Stimulated activated CD8-positive, alpha-beta memory T cell treated with anti-CD3 and anti-CD28 coated beads, Interleukin-15, amount 100 ng/mL, for 24 hours (primary cell): Measurements from ENCODE around the gene MAPK8IP1.
"Not testable (repeated sequence)": the region's sequence is repeated elsewhere in the genome, so short reads cannot be mapped to it uniquely, and the experiment has no call there.

Source experiments
- DNase-seq: peaks from one replicate; pipeline ENCODE4 v3.0.0-alpha.2; 2020; ENCODE audit warnings: low read depth

The MAPK8IP1 gene

DNA sequence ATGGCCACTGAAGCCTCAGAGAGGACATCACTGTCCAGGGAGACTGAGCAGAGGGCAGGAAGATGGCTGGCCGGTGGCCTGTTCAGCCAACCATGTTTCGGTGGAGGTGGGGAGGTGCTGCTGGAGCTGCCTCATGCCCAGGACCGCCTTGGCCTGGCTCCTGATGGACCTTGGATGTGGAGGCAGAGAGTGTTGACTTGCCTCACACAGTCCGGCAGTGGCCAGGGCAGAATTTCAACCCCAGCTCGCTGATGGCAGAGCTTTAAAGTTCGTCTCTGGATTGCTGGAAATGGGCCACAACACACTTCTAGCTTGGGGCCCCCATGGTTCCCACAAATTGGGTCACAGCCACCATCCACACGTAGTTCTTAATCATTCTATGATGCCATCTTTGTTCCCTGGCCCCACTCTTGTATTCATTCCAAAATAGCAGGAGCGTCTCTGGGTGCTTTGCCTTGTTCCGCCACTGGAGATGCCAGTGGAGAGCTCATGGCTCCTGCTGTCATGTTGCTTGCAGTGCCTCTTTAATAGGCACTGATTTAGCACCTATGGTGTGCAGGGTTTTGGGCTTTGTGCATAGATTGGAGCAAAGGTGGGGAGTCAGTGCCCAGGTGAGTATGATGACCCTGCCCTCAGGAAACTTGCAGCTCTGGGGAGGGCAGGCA, 5.6 kb downstream of the MAPK8IP1 start:
- DNase-seq: no peak

DNA sequence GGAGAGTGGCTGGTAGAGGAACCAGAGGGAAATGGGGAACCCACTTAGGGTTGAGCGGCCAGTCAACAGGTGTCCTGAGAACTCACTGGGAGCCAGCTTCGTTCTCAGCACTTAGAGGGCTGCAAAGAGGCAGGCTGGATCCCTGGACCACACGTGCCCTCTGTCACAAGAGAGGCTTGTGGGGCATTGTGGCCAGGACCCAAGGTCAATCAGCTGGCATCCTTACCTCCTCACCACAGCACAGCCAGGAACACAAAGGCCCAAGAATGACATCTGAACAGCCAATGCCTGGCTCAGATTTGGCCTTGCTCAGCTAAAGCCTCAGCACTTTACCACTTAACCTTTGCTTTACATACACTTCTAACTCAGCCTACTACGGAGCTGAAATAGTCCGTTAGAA, 7.4 kb downstream of the MAPK8IP1 start:
- no peak for DNase-seq

GRCh38 chr11:45894555-45895247, 9.2 kb downstream of the MAPK8IP1 start:
- DNase-seq: no peak

DNA sequence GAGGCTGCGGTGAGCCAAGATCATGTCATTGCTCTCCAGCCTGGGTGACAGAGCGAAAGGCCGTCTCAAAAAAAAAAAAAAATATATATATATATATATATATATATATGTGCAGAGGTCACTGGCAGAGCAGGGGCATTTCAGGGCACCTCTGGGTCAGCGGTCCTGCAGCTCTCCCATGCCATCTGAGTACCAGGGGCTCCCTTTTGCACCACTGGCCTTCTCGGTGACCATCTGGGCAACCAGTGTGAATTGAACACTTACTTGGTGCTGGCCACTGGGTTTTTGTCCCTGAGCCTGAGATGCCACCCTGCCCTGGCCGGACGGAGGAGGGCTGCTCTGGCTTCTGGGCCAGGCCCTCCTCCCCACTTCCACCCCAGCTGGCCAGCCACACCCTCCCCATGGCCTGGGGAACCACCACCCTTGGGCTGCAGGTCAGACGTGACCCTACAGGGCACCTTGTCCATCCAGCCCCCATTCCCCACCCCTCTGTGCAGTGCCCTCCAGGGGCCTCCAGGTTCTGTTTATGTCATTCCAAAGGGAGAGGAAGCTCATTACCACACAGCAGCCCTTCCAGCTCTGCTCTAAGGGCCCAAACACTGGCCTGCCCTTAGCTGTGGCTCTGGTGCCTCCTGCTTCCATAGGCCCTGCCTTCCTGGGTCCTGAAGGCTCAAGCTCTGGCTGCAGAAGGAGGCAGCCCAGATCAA, 10.3 kb downstream of the MAPK8IP1 start:
- no peak for DNase-seq

- no peak for DNase-seq
Measured at GRCh38 chr11:45896422-45896984, 11.1 kb downstream of the MAPK8IP1 start.

DNA sequence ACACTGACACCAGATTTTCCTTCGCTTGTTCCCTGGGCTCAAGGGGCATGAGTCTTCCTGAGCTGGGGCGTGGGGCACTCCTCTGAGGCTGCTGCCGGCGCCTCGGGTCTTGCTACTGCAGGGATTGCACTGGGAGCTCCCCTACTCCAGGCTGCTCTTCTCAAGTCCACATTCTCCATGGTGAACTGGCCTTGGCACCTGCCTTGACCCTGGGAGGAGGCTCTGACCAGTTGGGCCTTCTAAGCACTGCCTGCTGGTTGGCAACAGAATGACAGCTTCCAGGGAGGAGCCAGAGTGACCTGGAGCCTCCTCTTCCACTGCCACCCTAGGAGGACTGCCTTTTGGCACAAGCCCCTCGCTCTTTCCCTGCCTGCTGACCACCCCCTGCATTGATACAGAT, 12.1 kb downstream of the MAPK8IP1 start:
- no peak for DNase-seq

DNA sequence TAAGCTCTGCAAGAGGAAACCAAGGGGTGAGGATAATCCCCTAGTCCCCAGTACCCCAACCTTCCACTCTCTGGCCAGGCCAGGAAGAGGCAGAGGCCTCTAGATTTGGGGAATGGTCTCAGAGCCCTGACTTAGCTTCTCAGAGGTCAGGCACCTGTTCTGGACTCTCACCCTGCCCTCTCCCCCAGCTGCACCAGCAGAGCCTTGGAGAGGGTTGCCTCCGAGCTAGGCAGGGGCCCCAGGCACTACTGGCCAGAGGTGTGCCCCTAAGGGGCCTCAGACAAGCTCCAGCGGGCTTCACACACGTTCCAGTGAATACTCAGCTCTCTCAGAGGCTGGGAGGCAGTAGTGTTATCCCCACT, 13.6 kb downstream of the MAPK8IP1 start:
- no peak for DNase-seq

- peak; percentile 46 for DNase-seq
Measured at GRCh38 chr11:45899448-45900174, 14.2 kb downstream of the MAPK8IP1 start.

GRCh38 chr11:45900175-45900800, 14.8 kb downstream of the MAPK8IP1 start:
- not testable (repeated sequence) for DNase-seq

GRCh38 chr11:45900916-45901617, 15.6 kb downstream of the MAPK8IP1 start:
- no peak for DNase-seq

DNA sequence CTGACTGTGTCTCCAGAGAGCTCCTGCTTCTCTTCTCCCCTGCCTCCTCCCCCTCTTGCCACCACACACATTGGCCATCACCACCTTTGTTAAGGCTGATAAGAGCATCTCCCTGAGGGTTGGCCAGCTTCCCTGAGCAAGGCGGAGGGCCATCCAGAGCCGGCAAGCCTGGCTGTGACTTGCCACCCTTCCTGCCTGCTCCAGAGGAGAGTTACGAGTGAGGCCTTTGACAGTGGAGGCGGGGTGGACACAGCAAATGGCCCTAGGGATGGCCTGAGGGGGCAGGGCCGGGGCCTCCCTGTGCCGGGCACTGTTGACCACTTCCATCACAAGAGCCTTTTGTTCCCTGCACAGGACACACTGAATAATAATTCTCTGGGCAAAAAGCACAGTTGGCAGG, 16.2 kb downstream of the MAPK8IP1 start:
- no peak for DNase-seq

DNA sequence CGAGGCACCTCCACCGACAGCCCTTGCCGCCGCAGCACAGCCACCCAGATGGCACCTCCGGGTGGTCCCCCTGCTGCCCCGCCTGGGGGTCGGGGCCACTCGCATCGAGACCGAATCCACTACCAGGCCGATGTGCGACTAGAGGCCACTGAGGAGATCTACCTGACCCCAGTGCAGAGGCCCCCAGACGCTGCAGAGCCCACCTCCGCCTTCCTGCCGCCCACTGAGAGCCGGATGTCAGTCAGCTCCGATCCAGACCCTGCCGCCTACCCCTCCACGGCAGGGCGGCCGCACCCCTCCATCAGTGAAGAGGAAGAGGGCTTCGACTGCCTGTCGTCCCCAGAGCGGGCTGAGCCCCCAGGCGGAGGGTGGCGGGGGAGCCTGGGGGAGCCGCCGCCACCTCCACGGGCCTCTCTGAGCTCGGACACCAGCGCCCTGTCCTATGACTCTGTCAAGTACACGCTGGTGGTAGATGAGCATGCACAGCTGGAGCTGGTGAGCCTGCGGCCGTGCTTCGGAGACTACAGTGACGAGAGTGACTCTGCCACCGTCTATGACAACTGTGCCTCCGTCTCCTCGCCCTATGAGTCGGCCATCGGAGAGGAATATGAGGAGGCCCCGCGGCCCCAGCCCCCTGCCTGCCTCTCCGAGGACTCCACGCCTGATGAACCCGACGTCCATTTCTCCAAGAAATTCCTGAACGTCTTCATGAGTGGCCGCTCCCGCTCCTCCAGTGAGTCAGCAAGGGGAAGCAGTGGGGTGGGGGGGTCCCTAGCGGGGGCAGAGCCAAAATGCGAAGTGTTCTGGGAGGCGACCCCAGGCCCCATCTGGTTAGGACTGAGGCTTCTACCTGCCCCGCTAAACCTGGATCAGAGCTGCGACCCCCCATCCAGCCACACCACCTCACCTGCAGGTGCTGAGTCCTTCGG, 17.3 kb downstream of the MAPK8IP1 start:
- no peak for DNase-seq

GRCh38 chr11:45904309-45904915, 19.0 kb downstream of the MAPK8IP1 start:
- no peak for DNase-seq

DNA sequence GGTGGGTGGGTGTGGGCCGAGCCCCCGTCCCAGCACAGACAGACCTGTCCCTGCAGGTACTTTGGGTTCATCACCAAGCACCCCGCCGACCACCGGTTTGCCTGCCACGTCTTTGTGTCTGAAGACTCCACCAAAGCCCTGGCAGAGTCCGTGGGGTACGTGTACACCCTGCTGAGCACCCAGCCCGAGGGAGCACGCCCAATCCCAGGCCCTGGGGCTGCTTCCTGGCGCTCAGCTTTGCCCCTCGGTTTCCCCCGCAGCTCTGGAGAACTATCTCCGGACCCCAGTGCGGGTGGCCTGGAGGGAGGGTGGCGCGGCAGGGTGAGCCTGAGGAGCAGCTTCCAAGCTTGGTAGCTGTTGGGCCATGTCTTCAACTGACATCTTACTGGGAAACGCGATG, 19.6 kb downstream of the MAPK8IP1 start:
- no peak for DNase-seq

DNA sequence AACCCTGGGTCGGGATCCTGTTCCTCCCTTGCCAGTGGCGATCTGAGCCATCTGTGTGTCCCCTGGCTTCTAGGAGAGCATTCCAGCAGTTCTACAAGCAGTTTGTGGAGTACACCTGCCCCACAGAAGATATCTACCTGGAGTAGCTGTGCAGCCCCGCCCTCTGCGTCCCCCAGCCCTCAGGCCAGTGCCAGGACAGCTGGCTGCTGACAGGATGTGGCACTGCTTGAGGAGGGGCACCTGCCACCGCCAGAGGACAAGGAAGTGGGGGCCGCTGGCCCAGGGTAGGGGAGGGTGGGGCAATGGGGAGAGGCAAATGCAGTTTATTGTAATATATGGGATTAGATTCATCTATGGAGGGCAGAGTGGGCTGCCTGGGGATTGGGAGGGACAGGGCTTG, 20.1 kb downstream of the MAPK8IP1 start:
- not testable (repeated sequence) for DNase-seq

- DNase-seq: no peak
Measured at GRCh38 chr11:45906096-45906682, 20.7 kb downstream of the MAPK8IP1 start.

DNA sequence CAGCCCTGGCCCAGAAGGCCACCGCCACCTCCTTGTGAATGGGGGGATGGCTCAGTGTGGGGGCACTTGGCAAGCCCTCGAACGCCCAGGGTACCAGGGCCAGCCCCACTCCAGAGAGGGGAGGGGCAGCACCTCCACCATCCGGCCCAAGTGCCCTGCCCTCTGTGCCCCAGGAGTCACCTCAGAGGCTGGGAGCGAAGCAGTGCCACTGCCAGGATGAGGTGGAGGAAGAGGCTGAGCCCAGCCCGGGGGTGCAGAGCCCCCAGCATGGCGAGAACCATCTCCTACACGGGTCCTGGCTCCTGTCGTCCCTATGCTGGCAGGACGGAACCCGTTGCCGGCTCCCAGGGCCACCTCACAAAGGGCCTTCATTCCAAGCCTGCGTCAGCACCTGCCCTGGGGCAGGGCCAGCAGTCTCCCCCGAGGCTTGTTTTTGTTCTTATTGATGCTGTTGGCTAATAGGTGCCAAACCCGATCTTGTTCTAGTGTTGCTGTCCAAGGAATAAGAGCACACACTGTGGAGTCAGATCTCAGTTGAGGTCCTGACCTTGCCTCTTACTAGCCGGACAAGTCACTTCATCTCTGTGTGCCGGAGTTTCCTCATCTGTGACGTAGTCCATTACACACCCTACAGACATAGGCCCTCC, 21.6 kb downstream of the MAPK8IP1 start, which contains the start of gene FREY1:
Gene FREY1, minus strand, starts transcription at position 307 of the 647 bp plus-strand sequence. Its CDS starts 26 bp downstream, at position 281.
- DNase-seq: no peak

DNA sequence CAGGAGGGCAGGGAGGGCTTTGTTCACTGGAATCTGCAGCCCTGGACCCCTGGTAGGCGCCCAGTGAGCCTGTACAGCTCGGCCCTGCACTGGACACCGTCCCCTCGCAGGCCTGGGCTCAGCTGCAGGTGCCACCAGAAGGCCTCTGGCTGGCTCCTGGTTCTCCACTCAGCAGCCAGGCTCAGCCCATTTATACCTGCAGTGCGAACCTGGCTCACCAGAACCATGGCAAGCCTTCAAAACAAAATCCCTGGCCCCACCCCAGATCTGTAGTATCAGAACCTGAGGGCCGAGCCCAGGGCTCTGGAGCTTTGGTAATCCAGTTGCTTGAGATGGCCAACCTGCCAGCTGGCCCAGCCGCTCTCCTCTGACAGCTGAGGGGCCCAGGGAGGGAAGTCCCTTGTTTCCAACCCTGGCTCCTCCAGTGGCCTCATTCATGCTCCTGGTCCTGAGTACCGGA, 22.5 kb downstream of the MAPK8IP1 start:
- no peak for DNase-seq
